Measurements from ENCODE around the gene IMMP2L.

The IMMP2L gene

DNA sequence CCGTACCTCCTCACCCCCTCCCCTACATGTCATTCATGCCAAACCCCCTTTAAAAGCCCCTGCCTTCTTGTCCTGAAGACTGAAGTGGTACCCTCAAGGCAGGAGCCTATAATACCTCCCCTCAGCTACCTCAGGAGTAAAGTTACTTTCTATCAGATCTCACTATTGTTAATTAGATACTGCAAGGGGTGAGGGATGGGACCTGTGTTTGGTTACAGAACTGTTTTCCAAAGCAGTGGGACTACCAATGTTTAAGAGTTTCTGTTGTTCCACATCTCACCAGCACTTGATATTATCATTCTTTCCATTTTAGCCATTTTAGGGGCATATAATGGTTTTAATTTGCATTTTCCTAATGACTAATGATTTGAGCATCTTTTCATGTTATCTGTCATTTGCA, 668.2 kb downstream of the IMMP2L start:
- DNase-seq: no peak

DNA sequence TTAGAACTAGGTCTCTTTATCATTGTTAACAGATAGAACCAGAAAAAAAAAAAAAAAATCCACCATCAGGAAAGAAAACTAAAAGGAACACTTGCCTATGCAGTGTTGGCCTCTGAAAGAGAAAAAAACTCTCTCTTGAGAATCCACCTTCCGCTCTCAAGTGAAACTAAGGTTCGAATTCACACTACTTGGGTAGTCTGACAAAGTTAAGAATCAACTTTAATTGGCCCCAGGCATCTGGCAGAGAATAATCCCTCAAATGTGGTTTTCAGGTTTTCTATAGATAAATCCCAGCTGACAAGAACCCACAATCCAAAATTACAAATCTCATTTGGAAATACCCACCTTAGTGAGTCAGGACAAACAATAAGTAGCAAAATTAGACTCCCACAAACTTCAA, 671.1 kb downstream of the IMMP2L start:
- DNase-seq: no peak

DNA sequence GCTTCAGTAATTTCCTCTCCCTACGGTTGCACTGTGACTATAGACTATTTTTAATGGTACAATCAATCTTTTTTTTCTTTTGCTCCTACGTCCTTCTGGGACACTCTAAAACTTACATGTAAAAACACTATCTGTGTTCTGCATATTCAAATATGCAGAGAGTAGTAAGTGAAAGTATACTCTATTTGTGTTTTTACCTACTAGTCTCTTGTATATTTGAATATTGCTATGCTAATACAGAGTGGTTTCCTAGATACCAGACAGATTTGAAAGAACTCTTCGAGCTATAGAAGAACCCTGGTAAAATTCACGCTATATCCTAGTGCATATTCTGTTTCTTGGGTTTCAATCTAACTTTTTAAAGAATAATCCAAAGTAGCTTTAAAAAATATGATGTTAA, 672.2 kb downstream of the IMMP2L start:
- DNase-seq: no peak

DNA sequence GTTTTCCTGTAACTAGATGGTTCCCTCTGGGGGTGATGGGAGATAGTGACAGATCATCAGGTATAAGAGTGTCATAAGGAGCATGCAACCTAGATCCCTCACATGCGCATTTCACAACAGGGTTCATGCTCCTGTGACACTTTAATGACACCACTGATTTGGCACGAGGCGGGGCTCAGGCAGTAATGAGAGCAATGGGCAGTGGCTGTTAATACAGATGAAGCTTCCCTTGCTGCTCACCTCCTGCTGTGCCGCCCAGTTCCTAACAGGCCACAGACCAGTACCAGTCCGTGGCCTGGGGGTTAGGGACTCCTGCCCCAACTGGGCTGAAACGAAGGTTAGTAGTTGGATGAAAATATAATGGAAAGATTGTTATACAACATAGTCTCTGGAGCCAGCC, 673.0 kb downstream of the IMMP2L start:
- no peak for DNase-seq

DNA sequence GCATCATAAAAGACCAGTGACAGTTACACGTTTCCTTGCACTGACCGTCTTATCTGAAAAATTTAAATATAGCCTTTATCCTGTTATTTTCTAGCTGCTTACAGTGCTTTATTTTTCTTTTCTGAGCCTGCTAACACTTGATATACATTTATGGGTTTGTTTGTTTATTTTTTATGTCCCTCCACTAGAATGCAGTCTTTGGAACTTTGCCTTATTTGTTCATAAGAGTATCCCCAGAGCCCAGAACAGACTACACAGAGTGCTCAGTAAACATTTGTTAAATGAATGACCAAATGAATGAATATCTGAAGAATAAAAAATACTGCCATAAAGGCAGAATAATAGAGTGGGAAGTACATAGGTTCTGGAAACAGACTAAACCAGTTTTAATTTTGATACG, 673.7 kb downstream of the IMMP2L start:
- no peak for DNase-seq

DNA sequence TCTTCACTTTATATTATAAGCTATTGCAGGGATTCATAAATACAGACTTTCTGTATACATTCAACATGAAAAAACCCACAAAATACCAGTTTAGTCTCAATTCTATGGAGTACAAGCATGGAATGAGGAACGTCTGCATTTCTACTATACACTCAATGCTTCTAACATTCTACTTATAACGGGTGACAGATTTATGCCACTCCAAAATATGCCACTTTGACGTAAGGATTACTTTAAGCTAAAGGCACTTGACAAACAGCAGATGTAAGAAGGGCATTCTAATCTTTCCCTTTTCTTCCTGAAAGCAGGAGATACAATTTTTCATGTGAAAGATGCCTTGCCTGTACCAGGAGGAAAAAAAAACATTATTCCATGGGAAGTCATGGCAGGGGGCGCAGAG, 676.8 kb downstream of the IMMP2L start:
- DNase-seq: no peak

DNA sequence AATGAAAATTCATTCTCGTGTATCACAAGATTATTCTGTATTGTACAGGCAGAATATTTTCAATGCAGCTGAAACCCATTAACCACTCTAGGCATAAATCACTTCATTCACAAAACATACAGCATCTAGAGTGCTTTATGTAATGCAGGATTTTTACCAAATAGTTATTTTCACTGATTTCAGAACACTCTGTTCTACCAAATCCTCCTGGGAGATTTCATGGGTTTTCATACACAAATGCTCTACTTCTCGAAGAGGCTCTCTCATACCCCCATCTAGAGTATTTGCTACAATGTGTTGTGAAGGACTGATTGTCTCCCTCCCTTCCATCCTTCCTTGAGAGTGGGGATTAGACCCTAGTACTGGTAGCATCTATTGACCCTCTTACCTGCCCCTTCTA, 680.6 kb downstream of the IMMP2L start:
- DNase-seq: no peak

DNA sequence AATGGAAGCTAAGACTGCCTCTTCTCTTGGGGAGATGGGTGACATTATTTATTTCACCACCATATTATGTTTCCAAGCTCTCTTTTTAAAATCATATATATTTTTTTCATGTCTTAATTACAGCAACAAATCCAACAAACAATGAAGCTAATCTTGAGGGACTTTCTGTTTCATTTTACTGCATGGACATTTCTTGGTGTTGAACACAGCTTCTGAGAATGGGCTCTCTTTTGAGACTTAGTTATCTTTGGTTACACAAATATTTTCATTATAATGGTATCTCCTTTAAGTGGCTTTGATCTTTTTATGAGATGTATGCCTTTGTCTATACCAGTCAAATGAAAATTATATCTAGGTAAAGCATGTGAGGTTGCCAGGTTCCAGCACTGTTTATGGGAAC, 681.3 kb downstream of the IMMP2L start:
- DNase-seq: no peak

DNA sequence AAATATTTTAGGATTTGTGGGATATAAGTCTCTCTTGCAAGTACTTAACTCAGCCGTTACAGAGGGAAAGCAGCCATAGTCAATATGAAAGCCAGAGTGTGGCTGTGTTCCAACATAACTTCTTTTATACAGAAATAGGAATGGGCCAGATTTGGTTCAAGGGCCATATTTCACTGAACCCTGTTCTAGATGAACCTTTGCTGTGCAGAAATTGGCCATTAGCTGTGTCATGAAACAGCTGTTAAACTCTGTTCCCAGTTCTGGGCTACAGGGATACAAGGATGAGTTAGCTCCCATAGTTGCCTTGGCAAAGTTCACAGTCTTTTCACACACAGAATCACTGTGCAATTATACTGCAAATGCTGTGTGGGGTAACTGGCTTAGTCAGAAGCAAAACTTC, 685.3 kb downstream of the IMMP2L start:
- no peak for DNase-seq

DNA sequence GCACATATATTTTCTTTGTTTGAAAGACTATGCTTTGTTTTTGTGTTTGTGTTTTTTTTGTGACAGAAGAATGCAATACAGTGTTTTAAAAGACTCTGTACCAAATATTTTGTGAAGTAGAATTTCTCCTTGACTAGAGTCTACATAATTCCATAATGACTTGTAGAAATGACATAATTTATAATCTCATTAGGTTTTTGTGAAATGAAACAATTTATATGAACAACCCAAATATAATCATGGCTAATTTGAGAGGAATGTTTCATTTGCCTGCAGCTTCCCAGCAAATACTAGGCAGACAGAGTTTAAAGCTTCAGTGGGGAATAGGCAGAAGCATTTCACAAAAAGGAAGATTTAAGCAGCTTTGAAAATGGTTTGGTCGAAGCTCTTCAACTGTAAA, 686.9 kb downstream of the IMMP2L start:
- DNase-seq: no peak

DNA sequence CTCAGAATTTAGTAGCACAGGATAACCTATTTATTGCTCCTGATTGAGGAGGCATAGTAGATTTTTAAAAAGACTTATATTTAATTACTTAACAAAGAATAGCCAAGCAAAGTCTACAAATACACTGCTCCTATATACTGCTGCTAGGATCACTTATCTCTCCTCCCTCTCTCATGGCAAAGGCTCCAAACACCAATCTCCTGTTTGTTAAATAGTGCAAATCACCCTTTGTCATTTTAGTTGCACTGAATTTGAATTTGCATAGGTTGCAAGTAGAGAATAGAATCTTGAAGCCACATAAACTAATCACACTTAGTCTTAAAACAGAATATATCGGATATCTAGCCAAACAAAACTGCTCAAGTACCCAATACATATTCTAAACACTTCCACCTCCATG, 690.4 kb downstream of the IMMP2L start:
- no peak for DNase-seq

DNA sequence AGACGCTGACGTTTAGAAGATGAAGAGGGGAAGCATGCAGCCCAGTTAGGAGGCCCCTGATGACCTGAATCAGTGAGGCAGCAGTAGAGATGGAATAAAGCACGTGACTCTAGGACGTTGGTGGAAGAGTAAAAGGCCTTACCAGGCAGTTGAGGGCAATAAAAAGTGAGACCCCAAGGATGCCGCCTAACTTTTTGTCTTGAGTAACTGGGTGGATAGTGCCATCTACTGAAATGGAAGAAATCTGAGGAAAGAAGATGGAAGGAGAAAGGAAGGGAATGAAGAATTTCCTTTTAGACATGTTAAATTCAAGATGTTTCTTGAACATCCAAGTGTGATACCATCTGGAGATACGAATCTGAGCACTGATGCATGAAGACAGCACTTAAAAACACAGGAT, 691.4 kb downstream of the IMMP2L start:
- no peak for DNase-seq

DNA sequence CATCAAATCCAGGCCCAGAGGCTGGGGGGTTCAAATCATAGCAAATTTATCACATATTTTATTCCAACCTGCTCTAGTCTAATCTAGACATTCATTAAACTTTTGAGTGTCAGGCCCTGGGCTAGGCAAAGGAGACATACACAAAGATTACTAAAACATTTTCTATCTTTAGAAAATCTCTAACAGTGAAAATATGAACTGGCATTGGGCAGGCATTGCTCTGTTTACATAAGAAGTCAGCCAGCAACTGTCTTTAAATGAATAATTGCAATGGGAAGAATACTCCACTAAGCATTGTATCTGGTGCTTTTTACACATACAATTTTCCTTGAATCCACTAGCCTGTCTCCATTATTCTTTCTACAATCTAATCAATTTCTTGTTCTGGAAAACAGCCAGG, 693.8 kb downstream of the IMMP2L start:
- DNase-seq: no peak

DNA sequence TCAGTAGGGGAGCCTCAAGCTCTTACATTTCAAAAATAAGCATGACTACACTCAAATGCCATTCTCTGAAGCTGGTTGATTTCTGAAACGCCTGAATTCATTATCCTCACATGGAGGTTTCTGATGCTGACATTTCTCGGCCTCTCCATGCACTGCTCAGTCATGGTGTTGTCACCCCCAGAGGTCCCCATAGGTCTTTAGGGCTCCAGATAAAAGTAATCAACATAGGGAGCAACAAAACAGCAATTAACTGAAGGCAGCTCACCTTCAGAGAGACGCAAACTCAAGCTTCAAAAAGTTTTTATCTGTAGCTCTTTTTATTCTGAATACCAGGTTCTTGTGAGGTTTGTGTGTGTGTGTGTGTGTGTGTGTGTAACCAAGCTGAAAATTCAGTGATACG, 694.5 kb downstream of the IMMP2L start:
- no peak for DNase-seq

DNA sequence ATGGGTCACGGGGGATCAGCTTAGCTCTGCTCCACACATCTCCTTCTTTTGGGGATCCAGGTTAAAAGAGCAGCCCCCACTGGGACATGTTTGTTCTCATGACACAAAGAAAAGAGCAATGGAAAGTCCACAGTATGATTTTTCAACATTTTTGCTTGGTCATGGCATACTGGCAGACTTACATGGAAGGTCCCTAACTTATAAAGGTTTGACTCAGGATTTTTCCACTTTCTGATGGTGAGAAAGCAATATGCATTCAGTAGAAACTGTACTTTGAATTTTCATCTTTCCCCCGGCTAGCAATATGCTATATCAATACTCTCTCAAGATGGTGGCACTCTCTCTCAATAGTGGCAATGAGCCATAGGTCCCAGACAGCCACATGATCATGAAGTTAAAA, 699.0 kb downstream of the IMMP2L start:
- no peak for DNase-seq

DNA sequence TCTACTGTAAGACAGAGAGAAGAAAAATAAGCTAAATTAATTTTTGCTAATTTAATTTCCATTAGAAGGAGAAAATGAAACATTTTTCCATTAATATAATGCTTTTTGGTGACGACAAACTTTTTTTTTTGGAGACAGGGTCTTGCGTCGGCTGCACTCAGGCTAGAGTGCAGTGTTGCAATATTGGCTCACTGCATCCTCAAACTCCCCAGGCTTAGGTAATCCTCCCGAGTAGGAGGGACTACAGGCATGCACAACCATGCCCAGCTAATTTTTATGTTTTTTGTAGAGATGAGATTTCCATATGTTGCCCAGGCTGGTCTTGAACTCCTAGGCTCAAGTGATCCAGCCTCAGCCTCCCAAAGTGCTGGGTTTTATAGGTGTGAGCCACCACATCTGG, 701.1 kb downstream of the IMMP2L start:
- no peak for DNase-seq

DNA sequence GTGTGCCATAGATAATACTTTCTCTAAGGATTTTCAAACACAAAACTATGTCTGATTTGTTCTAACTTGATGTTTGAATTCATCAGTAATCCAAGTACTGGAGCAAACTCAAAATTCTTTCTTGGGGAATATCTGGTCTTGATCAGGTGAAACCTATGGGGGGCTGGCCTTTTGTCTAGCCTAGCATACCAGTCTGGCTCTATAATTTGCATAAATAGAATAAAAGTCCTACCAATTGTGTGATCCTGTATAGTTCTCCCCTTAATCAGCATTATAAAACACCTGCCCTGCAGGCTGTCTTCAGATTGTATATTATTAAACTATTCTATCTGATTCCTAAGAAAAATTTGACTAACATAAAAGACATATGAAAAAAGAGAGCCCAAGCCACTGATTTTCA, 705.2 kb downstream of the IMMP2L start:
- DNase-seq: no peak

DNA sequence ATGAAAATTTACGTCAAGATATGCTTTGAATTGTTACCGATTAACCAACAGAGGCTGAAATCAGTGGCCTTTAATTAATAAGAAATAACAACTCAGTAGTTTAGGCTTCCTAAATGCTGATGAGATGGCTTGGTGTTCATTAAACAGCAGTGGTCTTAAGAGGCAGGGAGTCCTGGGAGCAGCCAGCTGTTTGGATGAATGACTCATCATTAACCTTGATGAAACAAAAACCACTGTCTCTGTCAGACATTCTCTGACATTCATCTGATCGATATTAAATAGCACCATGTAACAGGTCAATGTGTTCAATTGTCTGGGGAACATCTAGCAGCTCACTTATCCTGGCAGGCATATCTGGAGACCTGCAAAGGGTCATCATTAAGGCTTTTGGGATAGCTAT, 705.6 kb downstream of the IMMP2L start:
- no peak for DNase-seq

DNA sequence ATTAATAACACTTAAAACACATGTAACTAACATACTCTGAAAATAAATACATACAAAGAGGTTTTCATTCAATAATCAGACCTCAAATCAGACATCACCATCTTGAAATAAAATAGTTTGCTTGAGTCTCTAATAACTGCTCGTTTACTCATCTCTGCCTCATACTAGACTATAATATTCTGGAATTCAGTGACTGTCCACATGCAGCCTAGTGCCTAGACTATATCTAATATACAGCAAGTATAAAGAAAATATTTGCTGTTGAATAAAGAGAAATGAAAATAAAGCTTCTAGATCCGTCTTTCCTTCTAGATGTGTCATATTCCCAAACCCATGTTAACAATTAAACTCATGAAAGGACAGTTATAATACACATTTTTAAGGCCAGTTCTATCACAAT, 707.6 kb downstream of the IMMP2L start:
- DNase-seq: no peak

DNA sequence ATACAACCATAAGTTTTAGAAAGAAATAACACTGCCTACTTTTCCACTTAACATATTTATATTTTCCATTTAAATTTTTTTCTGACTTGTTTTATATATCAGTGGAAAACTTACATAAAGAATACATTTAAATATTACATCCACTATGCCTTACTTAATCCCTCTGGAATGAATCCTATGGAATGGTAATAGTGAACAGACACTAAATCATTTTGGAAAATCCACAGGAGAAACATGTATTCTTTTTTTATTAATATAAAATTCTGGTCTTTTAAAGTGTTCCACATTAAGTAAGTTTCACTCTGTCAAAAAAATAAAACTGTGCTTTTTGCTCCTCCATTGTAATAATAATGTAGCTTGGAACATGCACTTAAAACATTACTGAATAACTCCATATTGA, 708.1 kb downstream of the IMMP2L start:
- DNase-seq: no peak

DNA sequence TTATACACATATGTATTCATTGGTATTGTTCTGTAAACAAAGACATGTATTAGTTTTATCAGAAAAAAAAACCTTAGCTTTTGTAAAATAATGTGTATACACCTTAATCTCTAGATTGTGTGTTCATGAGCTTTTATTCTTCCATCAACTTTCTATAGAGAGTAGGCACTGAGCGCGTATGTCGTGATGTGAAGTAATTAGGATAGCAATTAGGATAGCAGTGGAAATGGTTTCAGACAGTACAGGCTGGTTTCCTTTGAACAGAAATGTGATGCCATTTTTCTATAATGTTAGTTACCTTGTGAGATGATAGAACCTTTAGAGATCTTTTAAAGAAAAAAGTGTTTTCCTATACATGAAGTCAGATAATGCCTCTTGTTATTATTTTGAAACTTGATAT, 709.0 kb downstream of the IMMP2L start:
- DNase-seq: no peak

DNA sequence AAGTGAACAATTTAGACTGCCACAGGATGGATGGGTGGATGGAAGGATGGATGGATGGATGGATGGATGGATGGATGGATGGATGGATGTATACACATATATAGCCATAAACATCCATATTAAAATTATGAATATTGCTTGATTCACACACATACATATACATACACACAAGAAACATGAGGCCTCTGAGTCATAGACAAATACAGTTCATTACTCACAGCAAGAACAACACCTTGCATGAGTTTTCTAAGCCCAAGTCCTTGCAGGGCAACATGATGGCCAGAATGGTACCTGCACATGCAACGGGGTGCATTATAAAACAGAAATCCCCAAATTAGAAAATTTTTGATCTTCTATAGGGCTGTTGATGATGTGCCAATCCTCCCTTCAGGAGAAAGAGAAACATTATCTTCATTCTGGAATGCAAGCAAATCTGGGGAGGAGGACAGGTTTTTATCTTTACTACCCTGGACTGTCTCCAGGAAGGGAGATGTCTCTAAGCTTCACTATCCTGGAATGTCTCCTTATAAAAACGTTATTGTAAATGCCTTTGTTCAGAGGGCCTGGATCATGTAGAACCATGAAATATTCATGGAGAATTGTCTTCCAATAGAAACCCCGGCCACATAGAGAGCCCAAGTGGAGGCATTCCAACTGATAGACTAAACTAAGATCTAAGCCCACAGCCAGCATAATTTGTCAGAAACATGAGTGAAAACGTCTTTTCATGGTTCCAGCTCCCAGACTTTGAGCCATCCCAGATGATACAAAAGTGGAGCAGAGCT, 709.9 kb downstream of the IMMP2L start:
- no peak for DNase-seq

DNA sequence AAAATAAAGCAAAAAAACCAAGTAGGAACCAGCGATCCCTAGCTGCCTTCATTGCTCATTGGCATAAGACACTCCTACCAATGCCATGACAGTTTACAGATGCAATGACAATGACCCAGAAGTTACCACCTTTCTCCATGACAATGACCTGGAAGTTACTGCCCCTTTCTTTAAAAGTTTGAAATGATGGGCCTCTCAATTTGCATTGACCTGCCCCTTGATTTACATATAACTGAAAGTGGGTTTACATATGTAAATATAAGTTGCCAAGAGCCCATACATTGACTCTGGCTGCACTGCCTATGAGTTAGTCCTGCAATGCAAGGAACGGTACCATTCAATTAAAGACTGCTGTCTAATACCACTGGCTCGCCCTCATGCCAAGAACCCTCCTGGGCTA, 712.1 kb downstream of the IMMP2L start:
- DNase-seq: no peak

DNA sequence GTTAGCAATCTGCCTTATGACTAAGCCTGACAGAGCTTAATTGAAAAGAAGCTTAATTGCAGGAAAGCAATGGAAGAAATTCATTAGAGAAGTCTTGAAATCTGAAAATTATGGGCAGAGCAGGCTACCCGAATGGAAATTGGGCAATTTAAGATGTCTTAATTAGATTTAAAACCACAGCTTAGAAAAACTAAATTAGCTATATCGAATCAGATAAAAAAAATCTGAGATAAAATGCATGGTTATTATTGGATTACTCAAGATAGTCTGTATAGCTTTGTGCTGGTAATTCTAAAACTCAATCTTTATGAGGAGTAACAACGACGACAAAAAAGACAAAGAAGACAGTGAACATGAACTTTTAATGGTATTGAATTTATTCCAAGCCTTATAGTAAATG, 719.5 kb downstream of the IMMP2L start:
- no peak for DNase-seq

DNA sequence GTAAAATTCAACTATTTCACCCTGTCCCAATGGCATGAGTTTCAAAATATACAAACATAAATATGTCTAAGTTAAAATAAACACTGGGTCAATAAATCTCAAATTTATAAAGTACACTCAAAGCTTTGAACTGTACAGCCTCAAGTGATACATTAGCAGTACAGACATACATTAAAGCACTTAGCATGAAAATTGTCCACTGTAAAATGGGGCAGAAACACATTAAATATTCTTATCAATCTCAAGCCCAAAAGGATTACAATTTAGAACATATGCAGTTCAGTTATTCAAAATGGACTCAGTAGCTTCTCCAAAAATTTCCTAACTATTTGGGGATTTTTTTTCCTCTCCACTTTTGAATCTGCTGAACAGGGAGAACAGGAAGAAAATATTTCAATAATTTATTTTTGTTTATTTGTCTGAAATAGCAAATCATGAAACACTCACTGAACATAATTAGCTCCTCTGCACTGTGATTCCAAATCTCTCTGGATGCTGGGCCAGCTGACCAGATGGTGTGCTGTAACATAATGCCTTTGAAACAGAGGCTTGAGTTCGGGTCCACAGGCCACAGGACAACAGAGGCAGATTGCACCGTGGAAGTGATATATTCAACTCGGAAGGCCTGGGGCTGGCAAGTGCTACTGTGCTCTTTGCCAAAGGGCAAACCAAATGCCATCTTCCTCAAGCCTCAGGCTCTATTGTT, 720.3 kb downstream of the IMMP2L start:
- no peak for DNase-seq
